Caco-2 (cell line): ENCODE results near the gene TNRC6A. TPM values are rescaled to one million over a fixed set of nuclear protein-coding genes. Genes with fewer than 3 reads are reported as not detected.
"Not testable (repeated sequence)": the region's sequence is repeated elsewhere in the genome, so short reads cannot be mapped to it uniquely, and the experiment has no call there.

ENCODE experiments used
- BruUV-seq: library from RNA; stranded (reverse); fragments of 400-500 nt; replicated peaks from 2 replicates; lab custom pipeline; 2021; lab: Mats Ljungman, UMichigan
- CTCF ChIA-PET: fragments of 300-600 bp; sonication (Branson Sonifier 250); formaldehyde crosslinking; loops from one replicate; lab custom pipeline; 2022; ENCODE audit warnings: antibody characterized with exemption; lab: Charles Lee
- POLR2A ChIA-PET: fragments of 300-600 bp; sonication (Branson Sonifier 250); formaldehyde crosslinking; loops from one replicate; lab custom pipeline; 2022; ENCODE audit warnings: antibody characterized with exemption; lab: Charles Lee
- DNase-seq, 2 experiments: peaks; one replicate each; pipeline versions ENCODE4 v3.0.0 to v3.0.0-alpha.2; 2020 to 2022
- H3K27me3 ChIP-seq: replicated peaks from 2 replicates; pipeline ENCODE4 v1.6.0; 2011; ENCODE audit warnings: low read length; ENCODE audit not compliant: control insufficient read depth, insufficient read depth
- H3K36me3 ChIP-seq: 2 replicates; pipeline ENCODE4 v1.5.1; 2011; ENCODE audit warnings: low read length; ENCODE audit not compliant: control insufficient read depth, insufficient read depth
- H3K4me1 ChIP-seq: fragments of 250-450 bp; sonication (Bioruptor Pico); 2 replicates; pipeline ENCODE4 v1.5.1; 2020; ENCODE audit warnings: mild to moderate bottlenecking
- H3K4me3 ChIP-seq: 2 replicates; pipeline ENCODE4 v1.5.1; 2011; ENCODE audit warnings: low read depth, mild to moderate bottlenecking, control low read depth, low read length
- H3K9me3 ChIP-seq: fragments of 250-450 bp; sonication (Bioruptor Pico); 2 replicates; pipeline ENCODE4 v1.5.1; 2020; ENCODE audit warnings: mild to moderate bottlenecking, moderate library complexity
- H3K27ac Mint-ChIP-seq: one replicate; pipeline ENCODE4 v1.8.0; 2022; ENCODE audit warnings: mixed read lengths; ENCODE audit not compliant: unreplicated experiment
- H3K27me3 Mint-ChIP-seq: one replicate; pipeline ENCODE4 v1.8.0; 2022; ENCODE audit warnings: mixed read lengths; ENCODE audit not compliant: insufficient read depth, unreplicated experiment
- H3K36me3 Mint-ChIP-seq: one replicate; pipeline ENCODE4 v1.8.0; 2022; ENCODE audit warnings: mild to moderate bottlenecking, mixed read lengths; ENCODE audit not compliant: insufficient read depth, unreplicated experiment
- H3K4me1 Mint-ChIP-seq: one replicate; pipeline ENCODE4 v1.8.0; 2022; ENCODE audit warnings: low read depth, mixed read lengths; ENCODE audit not compliant: unreplicated experiment
- H3K4me3 Mint-ChIP-seq: one replicate; pipeline ENCODE4 v1.8.0; 2022; ENCODE audit warnings: mild to moderate bottlenecking, moderate library complexity, mixed read lengths; ENCODE audit not compliant: unreplicated experiment
- H3K9me3 Mint-ChIP-seq: one replicate; pipeline ENCODE4 v1.8.0; 2022; ENCODE audit warnings: mixed read lengths; ENCODE audit not compliant: unreplicated experiment
- intact Hi-C: fragments of 100-400 bp; cut with micrococcal nuclease; formaldehyde crosslinking; loops from one replicate; pipeline ENCODE4 v1.10.0; 2022; ENCODE audit not compliant: unreplicated experiment
- total RNA-seq: library from RNA; stranded (reverse); gene quantifications from 2 replicates; pipeline ENCODE4 v1.2.3, GENCODE V29; 2022
- TF ChIP-seq, protein P1 (sequence below), 2 experiments: fragments of 200-600 bp in 1 of 2; IDR thresholded peaks; 1 replicate in 1 of 2; 2 replicates in 1 of 2; pipeline versions ENCODE4 v1.5.1 to v1.8.0; 2011 to 2022; ENCODE audit warnings: antibody characterized with exemption in 1 of 2, control low read depth in 1 of 2, inconsistent platforms in 1 of 2, low read depth in 1 of 2, low read length in 1 of 2, mild to moderate bottlenecking in 1 of 2, moderate library complexity in 1 of 2; ENCODE audit not compliant: insufficient read depth in 1 of 2, severe bottlenecking in 1 of 2, unreplicated experiment in 1 of 2

Gene TNRC6A
- total RNA-seq, 1 experiment from 2014 or later, result 43.7 TPM

DNA sequence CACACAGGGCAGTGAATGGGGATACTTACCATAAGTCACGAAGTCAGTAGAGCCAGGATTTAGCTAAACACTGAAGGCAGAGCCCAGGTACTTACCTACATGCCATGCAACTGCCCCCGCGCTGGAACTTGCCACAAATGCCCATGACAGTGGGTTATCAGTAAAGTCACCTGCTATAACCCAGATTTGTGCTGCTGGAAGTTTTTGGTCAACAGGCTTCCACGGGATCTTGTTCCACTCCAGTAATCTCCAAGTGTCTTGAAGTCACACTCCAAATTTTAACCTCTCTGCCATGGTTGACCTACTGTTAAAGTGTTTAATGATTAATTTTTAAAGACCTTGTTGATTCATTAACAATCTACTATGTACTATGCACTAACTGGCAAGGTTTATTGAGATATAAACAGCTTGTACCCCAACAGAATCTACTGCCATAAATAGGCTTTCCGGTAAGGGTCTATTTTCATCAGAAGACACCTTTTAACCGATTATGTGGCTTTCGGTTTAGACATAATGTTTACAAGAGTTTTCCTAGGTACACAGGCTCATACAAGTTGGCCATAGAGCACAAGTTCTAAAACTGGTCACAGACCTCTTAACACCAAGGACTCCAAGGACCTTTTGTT is 110.0 kb downstream of the TNRC6A start:
- CTCF ChIA-PET, result no interaction called here
- Histone ChIP-seq H3K4me3 (no peak overlapping the region), H3K9me3 (no peaks in the 10 kb centered on the region), H3K27me3 (no peaks in the 10 kb centered on the region), H3K36me3 (no peaks in the 10 kb centered on the region), H3K4me1 (peaks cover 36% of the 10 kb centered on the region)
- Mint-ChIP-seq H3K4me1 (peaks cover 27% of the 10 kb centered on the region), H3K36me3 (peaks cover 13% of the 10 kb centered on the region), H3K4me3 (no peak overlapping the region), H3K9me3 (no peaks in the 10 kb centered on the region), H3K27me3 (no peaks in the 10 kb centered on the region), H3K27ac (peak overlapping the region; percentile 85)
- intact Hi-C loops, result no loop called here
- BruUV-seq, result no TSS peak
- no peak for DNase-seq
- POLR2A ChIA-PET, result interaction anchor here (0.5 to 0.6 kb wide), 2 partner anchors 177 to 386 kb away, joined by 3 to 4 read pairs; no protein-coding TSS in a partner anchor
- TF ChIP-seq, protein P1, sequence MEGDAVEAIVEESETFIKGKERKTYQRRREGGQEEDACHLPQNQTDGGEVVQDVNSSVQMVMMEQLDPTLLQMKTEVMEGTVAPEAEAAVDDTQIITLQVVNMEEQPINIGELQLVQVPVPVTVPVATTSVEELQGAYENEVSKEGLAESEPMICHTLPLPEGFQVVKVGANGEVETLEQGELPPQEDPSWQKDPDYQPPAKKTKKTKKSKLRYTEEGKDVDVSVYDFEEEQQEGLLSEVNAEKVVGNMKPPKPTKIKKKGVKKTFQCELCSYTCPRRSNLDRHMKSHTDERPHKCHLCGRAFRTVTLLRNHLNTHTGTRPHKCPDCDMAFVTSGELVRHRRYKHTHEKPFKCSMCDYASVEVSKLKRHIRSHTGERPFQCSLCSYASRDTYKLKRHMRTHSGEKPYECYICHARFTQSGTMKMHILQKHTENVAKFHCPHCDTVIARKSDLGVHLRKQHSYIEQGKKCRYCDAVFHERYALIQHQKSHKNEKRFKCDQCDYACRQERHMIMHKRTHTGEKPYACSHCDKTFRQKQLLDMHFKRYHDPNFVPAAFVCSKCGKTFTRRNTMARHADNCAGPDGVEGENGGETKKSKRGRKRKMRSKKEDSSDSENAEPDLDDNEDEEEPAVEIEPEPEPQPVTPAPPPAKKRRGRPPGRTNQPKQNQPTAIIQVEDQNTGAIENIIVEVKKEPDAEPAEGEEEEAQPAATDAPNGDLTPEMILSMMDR (IDR thresholded peaks at IDR 0.05; ENCODE audit: insufficient read depth in 1 of 2, low read depth in 1 of 2, low read length in 1 of 2, severe bottlenecking in 1 of 2, unreplicated experiment in 1 of 2), result no peak

GRCh38 chr16:24841291-24841690 is 111.8 kb downstream of the TNRC6A start:
- H3K9me3 Mint-ChIP-seq, result no peaks in the 10 kb centered on the region
- peaks cover 18% of the 10 kb centered on the region for H3K36me3 Mint-ChIP-seq
- POLR2A ChIA-PET, result no interaction called here
- intact Hi-C loops, result no loop called here
- H3K36me3 ChIP-seq, result no peaks in the 10 kb centered on the region
- CTCF ChIA-PET, result no interaction called here
- H3K4me3 ChIP-seq, result no peak overlapping the region
- TF ChIP-seq, protein P1 (IDR thresholded peaks at IDR 0.05; ENCODE audit: insufficient read depth in 1 of 2, low read depth in 1 of 2, low read length in 1 of 2, severe bottlenecking in 1 of 2, unreplicated experiment in 1 of 2), result no peak
- H3K4me3 Mint-ChIP-seq, result no peak overlapping the region
- peaks cover 31% of the 10 kb centered on the region for H3K4me1 Mint-ChIP-seq
- no peaks in the 10 kb centered on the region for H3K9me3 ChIP-seq
- no peaks in the 10 kb centered on the region for H3K27me3 ChIP-seq
- DNase-seq, result no peak
- no TSS peak for BruUV-seq
- no peaks in the 10 kb centered on the region for H3K27me3 Mint-ChIP-seq
- peaks cover 49% of the 10 kb centered on the region for H3K4me1 ChIP-seq
- peak overlapping the region; percentile 26 for H3K27ac Mint-ChIP-seq

GRCh38 chr16:24844101-24845030 is 114.9 kb downstream of the TNRC6A start:
- Histone ChIP-seq H3K4me1 (peaks cover 39% of the 10 kb centered on the region), H3K27me3 (no peaks in the 10 kb centered on the region), H3K36me3 (no peaks in the 10 kb centered on the region), H3K9me3 (no peaks in the 10 kb centered on the region), H3K4me3 (no peak overlapping the region)
- intact Hi-C loops, result no loop called here
- no peaks in the 10 kb centered on the region for H3K27me3 Mint-ChIP-seq
- H3K9me3 Mint-ChIP-seq, result no peaks in the 10 kb centered on the region
- DNase-seq, result peak; percentile 64 to 79
- peaks cover 13% of the 10 kb centered on the region for H3K36me3 Mint-ChIP-seq
- peaks cover 32% of the 10 kb centered on the region for H3K4me1 Mint-ChIP-seq
- H3K27ac Mint-ChIP-seq, result peak overlapping the region; percentile 100
- TF ChIP-seq, protein P1 (IDR thresholded peaks at IDR 0.05; ENCODE audit: insufficient read depth in 1 of 2, low read depth in 1 of 2, low read length in 1 of 2, severe bottlenecking in 1 of 2, unreplicated experiment in 1 of 2), result no peak
- ChIA-PET CTCF (no interaction called here), POLR2A (no interaction called here)
- no TSS peak for BruUV-seq
- peak overlapping the region; percentile 43 for H3K4me3 Mint-ChIP-seq

DNA sequence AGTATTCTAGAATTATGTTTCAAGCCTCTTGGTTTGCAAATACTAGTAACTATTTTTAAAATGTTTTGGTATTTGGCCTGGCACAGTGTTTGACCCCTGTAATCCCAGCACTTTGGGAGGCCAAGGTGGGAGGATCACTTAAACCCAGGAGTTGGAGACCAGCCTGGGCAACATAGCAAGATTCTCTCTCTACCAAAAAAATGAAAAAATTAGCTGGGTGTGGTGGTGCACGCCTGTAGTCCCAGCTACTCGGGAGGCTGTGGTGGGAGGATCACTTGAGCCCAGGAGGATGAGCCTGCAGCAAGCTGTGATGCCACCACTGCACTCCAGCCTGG is 115.5 kb downstream of the TNRC6A start:
- H3K27ac Mint-ChIP-seq, result peak overlapping the region; percentile 100
- H3K27me3 Mint-ChIP-seq, POLR2A ChIA-PET, H3K9me3 Mint-ChIP-seq, intact Hi-C loops, H3K36me3 ChIP-seq, H3K9me3 ChIP-seq, CTCF ChIA-PET, H3K4me3 ChIP-seq, BruUV-seq, H3K4me3 Mint-ChIP-seq, H3K27me3 ChIP-seq, DNase-seq: not testable (repeated sequence)
- peaks cover 13% of the 10 kb centered on the region for H3K36me3 Mint-ChIP-seq
- peaks cover 32% of the 10 kb centered on the region for H3K4me1 Mint-ChIP-seq
- H3K4me1 ChIP-seq, result peaks cover 34% of the 10 kb centered on the region
